Ishikawa (cell line): ENCODE measurements around the gene C1orf56.

Experiments used
- CEBPB ChIP-seq: IDR thresholded peaks from 2 replicates; pipeline ENCODE4 v1.6.1; 2012
- CREB1 ChIP-seq: IDR thresholded peaks from 2 replicates; pipeline ENCODE4 v1.6.1; 2012; ENCODE audit warnings: low read depth
- EGR1 ChIP-seq: IDR thresholded peaks from 2 replicates; pipeline ENCODE4 v1.6.1; 2012
- EP300 ChIP-seq: IDR thresholded peaks from 2 replicates; pipeline ENCODE4 v1.6.1; 2012; ENCODE audit warnings: borderline replicate concordance
- FOXM1 ChIP-seq: IDR thresholded peaks from 2 replicates; pipeline ENCODE4 v1.6.1; 2012; ENCODE audit warnings: low read depth, borderline replicate concordance
- NFIC ChIP-seq: IDR thresholded peaks from 2 replicates; pipeline ENCODE4 v1.6.1; 2012
- RAD21 ChIP-seq: IDR thresholded peaks from 2 replicates; pipeline ENCODE4 v1.6.1; 2012; ENCODE audit warnings: low read depth
- TAF1 ChIP-seq: IDR thresholded peaks from 2 replicates; pipeline ENCODE4 v1.6.1; 2012; ENCODE audit warnings: low read depth, mild to moderate bottlenecking
- TCF12 ChIP-seq: IDR thresholded peaks from 2 replicates; pipeline ENCODE4 v1.6.1; 2012; ENCODE audit warnings: low read depth
- TEAD4 ChIP-seq: IDR thresholded peaks from 2 replicates; pipeline ENCODE4 v1.6.1; 2012
- YY1 ChIP-seq: IDR thresholded peaks from 2 replicates; pipeline ENCODE4 v1.6.1; 2012; ENCODE audit warnings: low read depth
- ZBTB7A ChIP-seq: IDR thresholded peaks from 2 replicates; pipeline ENCODE4 v1.6.1; 2012; ENCODE audit warnings: low read depth
- TF ChIP-seq, protein P1 (sequence below): IDR thresholded peaks from 2 replicates; pipeline ENCODE4 v1.6.1; 2012; ENCODE audit warnings: low read depth, mild to moderate bottlenecking
- TF ChIP-seq, protein P2 (sequence below): IDR thresholded peaks from 2 replicates; pipeline ENCODE4 v1.6.1; 2012
- TF ChIP-seq, protein P3 (sequence below): IDR thresholded peaks from 2 replicates; pipeline ENCODE4 v1.6.1; 2012

C1orf56 gene

DNA sequence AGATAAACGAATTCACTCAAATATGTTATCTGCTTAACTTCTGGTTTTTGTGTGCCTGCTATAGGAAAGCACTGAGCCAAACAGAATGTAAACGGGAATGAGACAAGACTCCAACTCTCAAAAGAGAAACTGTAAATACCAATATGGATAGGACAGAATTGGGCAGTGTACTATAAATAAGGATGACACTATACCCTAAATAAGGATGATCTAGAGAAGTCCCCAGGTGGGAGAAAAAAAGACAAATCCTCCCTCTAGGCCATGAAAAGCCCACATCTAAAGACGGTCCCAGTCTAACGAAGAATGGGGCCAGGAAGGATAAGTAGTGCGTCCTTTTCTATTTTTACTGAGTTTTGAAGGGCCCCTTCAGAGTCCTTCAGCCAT lies 21.5 kb downstream of the C1orf56 start:
- TF ChIP-seq, protein P1, sequence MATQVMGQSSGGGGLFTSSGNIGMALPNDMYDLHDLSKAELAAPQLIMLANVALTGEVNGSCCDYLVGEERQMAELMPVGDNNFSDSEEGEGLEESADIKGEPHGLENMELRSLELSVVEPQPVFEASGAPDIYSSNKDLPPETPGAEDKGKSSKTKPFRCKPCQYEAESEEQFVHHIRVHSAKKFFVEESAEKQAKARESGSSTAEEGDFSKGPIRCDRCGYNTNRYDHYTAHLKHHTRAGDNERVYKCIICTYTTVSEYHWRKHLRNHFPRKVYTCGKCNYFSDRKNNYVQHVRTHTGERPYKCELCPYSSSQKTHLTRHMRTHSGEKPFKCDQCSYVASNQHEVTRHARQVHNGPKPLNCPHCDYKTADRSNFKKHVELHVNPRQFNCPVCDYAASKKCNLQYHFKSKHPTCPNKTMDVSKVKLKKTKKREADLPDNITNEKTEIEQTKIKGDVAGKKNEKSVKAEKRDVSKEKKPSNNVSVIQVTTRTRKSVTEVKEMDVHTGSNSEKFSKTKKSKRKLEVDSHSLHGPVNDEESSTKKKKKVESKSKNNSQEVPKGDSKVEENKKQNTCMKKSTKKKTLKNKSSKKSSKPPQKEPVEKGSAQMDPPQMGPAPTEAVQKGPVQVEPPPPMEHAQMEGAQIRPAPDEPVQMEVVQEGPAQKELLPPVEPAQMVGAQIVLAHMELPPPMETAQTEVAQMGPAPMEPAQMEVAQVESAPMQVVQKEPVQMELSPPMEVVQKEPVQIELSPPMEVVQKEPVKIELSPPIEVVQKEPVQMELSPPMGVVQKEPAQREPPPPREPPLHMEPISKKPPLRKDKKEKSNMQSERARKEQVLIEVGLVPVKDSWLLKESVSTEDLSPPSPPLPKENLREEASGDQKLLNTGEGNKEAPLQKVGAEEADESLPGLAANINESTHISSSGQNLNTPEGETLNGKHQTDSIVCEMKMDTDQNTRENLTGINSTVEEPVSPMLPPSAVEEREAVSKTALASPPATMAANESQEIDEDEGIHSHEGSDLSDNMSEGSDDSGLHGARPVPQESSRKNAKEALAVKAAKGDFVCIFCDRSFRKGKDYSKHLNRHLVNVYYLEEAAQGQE = no peak
- no peak for TF ChIP-seq TCF12
- TF ChIP-seq, protein P2, sequence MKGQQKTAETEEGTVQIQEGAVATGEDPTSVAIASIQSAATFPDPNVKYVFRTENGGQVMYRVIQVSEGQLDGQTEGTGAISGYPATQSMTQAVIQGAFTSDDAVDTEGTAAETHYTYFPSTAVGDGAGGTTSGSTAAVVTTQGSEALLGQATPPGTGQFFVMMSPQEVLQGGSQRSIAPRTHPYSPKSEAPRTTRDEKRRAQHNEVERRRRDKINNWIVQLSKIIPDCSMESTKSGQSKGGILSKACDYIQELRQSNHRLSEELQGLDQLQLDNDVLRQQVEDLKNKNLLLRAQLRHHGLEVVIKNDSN = no peak
- TF ChIP-seq EP300 = no peak
- TF ChIP-seq RAD21 = no peak

DNA sequence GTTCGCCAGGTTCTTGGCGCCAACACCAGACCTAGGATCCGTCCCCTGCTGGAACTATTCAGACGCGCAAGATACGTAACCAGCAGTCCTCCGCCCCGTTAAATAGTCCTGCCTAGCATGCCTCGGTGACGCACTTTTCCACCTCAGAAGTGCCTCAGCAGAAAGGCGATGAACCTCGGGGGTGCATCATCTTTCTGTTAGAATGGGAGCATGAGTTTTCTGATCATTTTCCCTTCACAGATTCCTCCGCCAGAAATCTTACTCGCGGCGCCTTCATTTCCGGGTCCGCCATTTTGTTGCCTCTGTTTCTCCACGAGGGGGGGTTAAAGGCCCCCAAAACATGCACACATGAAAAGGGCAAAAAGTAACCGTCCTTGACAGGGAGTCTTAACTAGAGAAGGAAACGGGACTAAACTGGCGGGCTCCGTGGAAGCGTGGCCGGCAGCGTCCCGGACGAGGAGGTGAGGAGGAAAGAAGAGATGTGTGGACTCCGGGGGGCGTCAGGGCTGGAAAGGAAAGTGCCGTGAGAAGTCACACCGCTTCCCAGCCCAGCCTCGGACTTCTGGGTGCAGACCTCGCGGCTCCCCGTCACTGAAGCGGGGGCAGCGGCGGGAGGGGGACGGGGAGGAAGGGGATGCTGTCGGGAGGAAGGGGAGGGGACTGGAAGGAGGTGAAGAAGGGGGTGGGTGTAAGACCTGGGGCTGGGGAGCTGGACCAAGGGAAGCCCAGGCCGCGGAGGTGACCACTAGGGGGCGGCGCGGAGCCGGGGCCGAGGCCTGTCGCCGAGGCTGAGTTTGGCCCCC lies 23.1 kb downstream of the C1orf56 start, which contains the start of gene GABPB2:
GABPB2 (plus strand) TSS at position 288 of the 803 bp plus-strand sequence. CDS start 17,429 bp downstream, outside the sequence.
- TF ChIP-seq RAD21 (peak; percentile 49; the same call in 1 of the 2 replicates), YY1 (peak; percentile 95), FOXM1 (0 out of 2 replicates have a peak, but pooled peaks have one; percentile 54), CEBPB (no peak), EP300 (peak; percentile 24; the same call in 1 of the 2 replicates), TCF12 (peak; percentile 74), TAF1 (peak; percentile 79), ZBTB7A (peak; percentile 92), EGR1 (no peak; the same call in 1 of the 2 replicates), CREB1 (peak; percentile 85), NFIC (peak; percentile 32; the same call in 1 of the 2 replicates), TEAD4 (peak; percentile 70; the same call in 1 of the 2 replicates)
- TF ChIP-seq, protein P2 = peak; percentile 31; the same call in 1 of the 2 replicates
- TF ChIP-seq, protein P3, sequence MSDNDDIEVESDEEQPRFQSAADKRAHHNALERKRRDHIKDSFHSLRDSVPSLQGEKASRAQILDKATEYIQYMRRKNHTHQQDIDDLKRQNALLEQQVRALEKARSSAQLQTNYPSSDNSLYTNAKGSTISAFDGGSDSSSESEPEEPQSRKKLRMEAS = peak; percentile 89
- TF ChIP-seq, protein P1 = no peak; the same call in 1 of the 2 replicates

DNA sequence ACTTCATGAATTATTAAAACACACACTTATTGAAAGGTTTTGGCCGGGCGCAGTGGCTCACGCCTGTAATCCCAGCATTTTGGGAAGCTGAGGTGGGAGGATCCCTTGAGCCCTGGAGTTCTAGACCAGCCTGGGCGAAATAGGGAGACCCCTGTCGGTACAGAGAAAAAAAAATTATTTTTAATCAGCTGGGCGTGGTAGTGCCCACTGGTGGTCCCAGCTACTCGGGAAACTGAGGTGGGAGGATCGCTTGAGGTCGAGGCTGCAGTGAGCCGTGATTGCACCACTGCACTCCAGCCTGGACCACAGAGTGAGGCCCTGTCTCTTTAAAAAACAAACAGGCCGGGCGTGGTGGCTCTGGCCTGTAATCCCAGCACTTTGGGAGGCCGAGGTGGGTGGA lies 24.7 kb downstream of the C1orf56 start:
- TF ChIP-seq TCF12 (no peak), TEAD4 (no peak), FOXM1 (no peak), TAF1 (no peak), YY1 (no peak), CEBPB (no peak), ZBTB7A (no peak), EGR1 (no peak), CREB1 (no peak), NFIC (no peak), EP300 (no peak), RAD21 (no peak)
- TF ChIP-seq, protein P1 = no peak
- TF ChIP-seq, protein P3 = no peak
- TF ChIP-seq, protein P2 = no peak
